Panc1 (cell line): Measurements from ENCODE around the gene RAI14. TPM values are rescaled to one million over a fixed set of nuclear protein-coding genes. Genes with fewer than 3 reads are reported as not detected.

ENCODE experiments used
- ATAC-seq: fragments of 200-7000 bp; cut with Tn5 transposase; 2 replicates; pipeline ENCODE4 v1.9.1; 2020; ENCODE audit warnings: mild to moderate bottlenecking, moderate library complexity
- BruUV-seq: library from RNA; stranded (reverse); fragments of 400-500 nt; replicated peaks from 2 replicates; lab custom pipeline; 2021; lab: Mats Ljungman, UMichigan
- CTCF ChIA-PET: fragments of 300-600 bp; sonication (Branson Sonifier 250); formaldehyde crosslinking; loops from one replicate; lab custom pipeline; 2022; ENCODE audit warnings: antibody characterized with exemption; lab: Charles Lee
- POLR2A ChIA-PET: fragments of 300-600 bp; sonication (Branson Sonifier 250); formaldehyde crosslinking; loops from one replicate; lab custom pipeline; 2022; ENCODE audit warnings: antibody characterized with exemption; lab: Charles Lee
- DNase-seq: peaks from one replicate; pipeline ENCODE4 v3.0.0-alpha.2; 2010; ENCODE audit warnings: low read depth, low spot score
- H3K27ac ChIP-seq: 2 replicates; pipeline ENCODE4 v1.5.1; 2011; ENCODE audit warnings: mild to moderate bottlenecking, low read length, inconsistent platforms
- H3K27me3 ChIP-seq: fragments of 200-500 bp; sonication (Bioruptor generic); 2 replicates; pipeline ENCODE4 v1.6.0; 2014; ENCODE audit warnings: low read length, inconsistent platforms; ENCODE audit not compliant: control insufficient read depth, insufficient read depth
- H3K36me3 ChIP-seq: fragments of 200-500 bp; sonication (Bioruptor generic); 2 replicates; pipeline ENCODE4 v1.5.1; 2014; ENCODE audit warnings: inconsistent platforms, mild to moderate bottlenecking, low read length, moderate library complexity; ENCODE audit not compliant: control insufficient read depth, insufficient read depth
- H3K4me1 ChIP-seq: 2 replicates; pipeline ENCODE4 v1.5.1; 2011; ENCODE audit warnings: inconsistent platforms, mild to moderate bottlenecking, low read length, moderate library complexity; ENCODE audit not compliant: control insufficient read depth, insufficient read depth
- H3K4me3 ChIP-seq, 2 experiments: 2 replicates each; pipeline ENCODE4 v1.5.1; 2011 to 2012; ENCODE audit warnings: low read depth in 2 of 2, low read length in 2 of 2, mild to moderate bottlenecking in 2 of 2, inconsistent platforms in 1 of 2, moderate library complexity in 1 of 2
- H3K9me3 ChIP-seq: fragments of 200-500 bp; sonication (Bioruptor generic); 2 replicates; pipeline ENCODE4 v1.5.1; 2014; ENCODE audit warnings: low read depth, mild to moderate bottlenecking, inconsistent platforms, low read length, moderate library complexity; ENCODE audit not compliant: control insufficient read depth, insufficient read depth
- CTCF ChIP-seq: fragments of 450-650 bp; IDR thresholded peaks from 2 replicates; pipeline ENCODE4 v1.5.1; 2017; ENCODE audit warnings: mild to moderate bottlenecking
- POLR2AphosphoS5 ChIP-seq: IDR thresholded peaks from 2 replicates; pipeline ENCODE4 v1.6.1; 2012; ENCODE audit warnings: mild to moderate bottlenecking, low read depth, low read length, moderate library complexity
- REST ChIP-seq, 2 experiments: IDR thresholded peaks; 2 replicates each; pipeline ENCODE4 v1.6.1; 2011 to 2012; ENCODE audit warnings: low read depth in 2 of 2, control low read depth in 1 of 2, low read length in 1 of 2, mild to moderate bottlenecking in 1 of 2, moderate library complexity in 1 of 2; ENCODE audit not compliant: insufficient read depth in 1 of 2
- SIN3A ChIP-seq: IDR thresholded peaks from 2 replicates; pipeline ENCODE4 v1.6.1; 2012; ENCODE audit warnings: low read depth, mild to moderate bottlenecking, low read length, moderate library complexity, borderline replicate concordance; ENCODE audit not compliant: insufficient read depth
- TCF7L2 ChIP-seq: IDR thresholded peaks from 2 replicates; pipeline ENCODE4 v1.6.1; 2011; ENCODE audit warnings: mild to moderate bottlenecking, low read depth, low read length, inconsistent platforms
- in situ Hi-C: cut with HindIII; loops from 2 replicates; pipeline ENCODE4 v1.10.0; 2016; ENCODE audit warnings: low sequenced_read_pairs, low pct_unique_long_range_greater_than_20kb
- intact Hi-C: fragments of 100-400 bp; cut with micrococcal nuclease; formaldehyde crosslinking; loops from one replicate; pipeline ENCODE4 v1.10.0; 2022; ENCODE audit not compliant: unreplicated experiment
- total RNA-seq: library from RNA; stranded (reverse); gene quantifications from one replicate; pipeline ENCODE4 v1.2.1, GENCODE V29; 2021; ENCODE audit not compliant: unreplicated experiment

RAI14 gene
- total RNA-seq, 1 experiment from 2014 or later: 18.5 TPM

- intact Hi-C loops: no loop called here
- DNase-seq (no peak), ATAC-seq (no peak)
- ChIA-PET POLR2A (no interaction called here), CTCF (no interaction called here)
- H3K27me3 ChIP-seq: no peaks in the 10 kb centered on the region
- no peaks in the 10 kb centered on the region for H3K36me3 ChIP-seq
- H3K4me3 ChIP-seq: no peak overlapping the region
- in situ Hi-C loops: no loop called here
- no peak for TF ChIP-seq POLR2AphosphoS5
- TF ChIP-seq CTCF: no peak
- no peak for TF ChIP-seq REST (IDR thresholded peaks at IDR 0.05; ENCODE audit: insufficient read depth in 1 of 2, low read depth in 2 of 2, low read length in 1 of 2)
- no peak for TF ChIP-seq TCF7L2
- H3K9me3 ChIP-seq: no peaks in the 10 kb centered on the region
- no peaks in the 10 kb centered on the region for H3K4me1 ChIP-seq
- BruUV-seq: no TSS peak
- H3K27ac ChIP-seq: no peak overlapping the region
Observed at GRCh38 chr5:34667705-34668104, 11.6 kb downstream of the RAI14 start.

- ATAC-seq (no peak), DNase-seq (no peak)
- no TSS peak for BruUV-seq
- Histone ChIP-seq H3K9me3 (no peaks in the 10 kb centered on the region), H3K27ac (no peak overlapping the region), H3K27me3 (no peaks in the 10 kb centered on the region), H3K4me3 (no peak overlapping the region), H3K4me1 (no peaks in the 10 kb centered on the region), H3K36me3 (no peaks in the 10 kb centered on the region)
- TF ChIP-seq REST (IDR thresholded peaks at IDR 0.05; ENCODE audit: insufficient read depth in 1 of 2, low read depth in 2 of 2, low read length in 1 of 2) (no peak), POLR2AphosphoS5 (no peak), CTCF (no peak), TCF7L2 (no peak), SIN3A (no peak)
- intact Hi-C loops (no loop called here), in situ Hi-C loops (no loop called here)
- ChIA-PET CTCF (interaction anchor here (1.1 kb wide), 1 partner anchor 138 kb away, joined by 3 read pairs; no protein-coding TSS in a partner anchor), POLR2A (no interaction called here)
Observed at GRCh38 chr5:34669931-34670516, 13.9 kb downstream of the RAI14 start.
